ENCODE measurements around the gene CXCL17. TPM values are rescaled to one million over a fixed set of nuclear protein-coding genes. Genes with fewer than 3 reads are reported as not detected.

The CXCL17 gene
- total and polyA plus RNA-seq, 8 donors: 8.5 to 257 (median 15.2) TPM

DNA sequence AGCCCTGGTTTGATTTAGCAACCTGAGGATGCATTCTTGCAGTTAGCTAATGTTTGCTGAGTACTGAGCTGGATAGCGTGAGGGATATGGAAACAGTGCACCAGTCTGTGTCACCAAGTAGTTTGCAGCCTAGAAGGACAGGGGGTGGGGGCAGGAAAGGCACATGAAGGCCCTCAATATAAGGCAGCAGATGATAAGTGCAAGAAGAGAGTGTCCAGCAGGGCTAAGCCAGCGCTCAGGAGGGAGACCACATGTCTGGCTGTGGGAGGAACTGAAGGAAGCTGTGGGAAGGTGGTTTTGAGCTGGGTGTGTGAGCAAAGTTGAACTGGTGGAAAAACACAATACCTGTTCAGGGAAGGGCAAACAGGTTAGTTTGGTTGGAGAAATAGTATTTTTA lies 1.7 kb downstream of the CXCL17 start:
- Histone ChIP-seq H3K4me1 (peaks cover 2 to 26% of the 10 kb centered on the region in 2 donors), H3K27me3 (no peaks in the 10 kb centered on the region), H3K27ac (peak overlapping the region; percentile 65 to 82), H3K36me3 (no peaks in the 10 kb centered on the region), H3K9me3 (no peaks in the 10 kb centered on the region), H3K4me3 (peak overlapping the region in 1 of 2 donors; percentile 36)
- intact Hi-C loops (cut with DNase I): no loop called here
- TF ChIP-seq, protein P1, sequence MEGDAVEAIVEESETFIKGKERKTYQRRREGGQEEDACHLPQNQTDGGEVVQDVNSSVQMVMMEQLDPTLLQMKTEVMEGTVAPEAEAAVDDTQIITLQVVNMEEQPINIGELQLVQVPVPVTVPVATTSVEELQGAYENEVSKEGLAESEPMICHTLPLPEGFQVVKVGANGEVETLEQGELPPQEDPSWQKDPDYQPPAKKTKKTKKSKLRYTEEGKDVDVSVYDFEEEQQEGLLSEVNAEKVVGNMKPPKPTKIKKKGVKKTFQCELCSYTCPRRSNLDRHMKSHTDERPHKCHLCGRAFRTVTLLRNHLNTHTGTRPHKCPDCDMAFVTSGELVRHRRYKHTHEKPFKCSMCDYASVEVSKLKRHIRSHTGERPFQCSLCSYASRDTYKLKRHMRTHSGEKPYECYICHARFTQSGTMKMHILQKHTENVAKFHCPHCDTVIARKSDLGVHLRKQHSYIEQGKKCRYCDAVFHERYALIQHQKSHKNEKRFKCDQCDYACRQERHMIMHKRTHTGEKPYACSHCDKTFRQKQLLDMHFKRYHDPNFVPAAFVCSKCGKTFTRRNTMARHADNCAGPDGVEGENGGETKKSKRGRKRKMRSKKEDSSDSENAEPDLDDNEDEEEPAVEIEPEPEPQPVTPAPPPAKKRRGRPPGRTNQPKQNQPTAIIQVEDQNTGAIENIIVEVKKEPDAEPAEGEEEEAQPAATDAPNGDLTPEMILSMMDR (IDR thresholded peaks at IDR 0.05): no peak
- ATAC-seq: peak; percentile 47
- peak in 1 of 4 donors; percentile 47 for DNase-seq

DNA sequence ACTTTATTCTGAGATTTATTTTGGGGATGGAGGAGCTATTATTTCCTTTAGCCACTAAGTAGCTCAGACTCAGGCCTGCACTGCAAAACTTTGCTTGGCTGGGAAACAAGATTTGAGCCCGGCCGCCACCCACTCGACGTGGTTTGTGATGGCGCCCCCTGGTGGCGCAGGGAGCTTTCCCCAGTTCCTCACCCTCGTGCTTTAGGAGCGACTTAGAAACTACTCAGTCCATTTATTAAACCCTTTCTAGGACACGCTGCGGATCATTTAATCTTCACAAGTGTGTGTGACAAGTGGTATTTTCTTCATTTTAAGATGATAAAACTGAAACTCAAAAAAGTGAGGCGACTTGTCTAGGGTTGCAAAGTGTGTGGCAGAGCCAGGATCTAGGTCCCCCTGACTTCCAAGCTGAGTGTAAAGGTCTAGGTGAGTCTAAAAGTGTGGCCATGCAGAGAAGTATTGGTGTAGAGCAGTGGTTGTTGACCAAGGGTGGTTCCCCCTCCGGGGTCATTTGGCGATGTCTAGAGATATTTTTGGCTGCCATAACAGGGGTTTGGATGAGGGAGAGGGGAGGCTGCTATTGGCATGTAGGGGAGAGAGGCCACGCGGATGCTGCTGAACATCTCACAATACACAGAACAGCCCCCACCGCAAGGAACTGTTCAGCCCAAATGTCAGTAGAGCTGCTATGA lies 2.2 kb downstream of the CXCL17 start:
- ATAC-seq: peak; percentile 54
- Histone ChIP-seq H3K4me3 (peak overlapping the region in 1 of 2 donors; percentile 36), H3K27ac (peak overlapping the region; percentile 65 to 82), H3K9me3 (no peaks in the 10 kb centered on the region), H3K4me1 (peaks cover 2 to 26% of the 10 kb centered on the region in 2 donors), H3K36me3 (no peaks in the 10 kb centered on the region), H3K27me3 (no peaks in the 10 kb centered on the region)
- DNase-seq: peak; percentile 38 to 95 (median 75)
- intact Hi-C loops (cut with DNase I): no loop called here
- TF ChIP-seq, protein P1 (IDR thresholded peaks at IDR 0.05): peak; percentile 84 to 96

DNA sequence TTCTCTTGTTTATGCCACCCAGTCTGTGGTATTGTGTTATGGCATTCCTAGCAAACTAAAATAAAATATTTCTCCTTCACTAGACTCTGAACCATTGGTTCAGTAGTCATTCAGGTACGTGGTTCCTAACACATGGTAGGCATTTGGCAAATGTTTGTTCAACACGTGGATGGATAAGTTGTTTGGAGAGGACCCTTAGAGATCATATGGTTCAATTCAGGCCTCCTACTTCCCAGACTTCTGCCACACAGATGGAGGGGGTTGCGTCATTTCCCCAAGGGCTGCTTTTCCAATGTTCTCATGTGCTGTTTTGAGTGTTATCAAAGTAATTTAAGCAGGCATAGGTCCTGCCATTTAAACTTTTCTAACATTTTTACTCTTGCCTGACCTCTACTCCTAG lies 6.7 kb downstream of the CXCL17 start:
- peak; percentile 37 for ATAC-seq
- peak in 1 of 4 donors; percentile 66 for DNase-seq
- no peak overlapping the region for H3K4me3 ChIP-seq
- peaks cover 2 to 17% of the 10 kb centered on the region in 2 donors for H3K4me1 ChIP-seq
- TF ChIP-seq, protein P1 (IDR thresholded peaks at IDR 0.05): no peak
- no peaks in the 10 kb centered on the region for H3K9me3 ChIP-seq
- no peaks in the 10 kb centered on the region for H3K27me3 ChIP-seq
- H3K36me3 ChIP-seq: no peaks in the 10 kb centered on the region
- peak overlapping the region; percentile 10 to 47 for H3K27ac ChIP-seq
- intact Hi-C loops (cut with DNase I): no loop called here

- H3K36me3 ChIP-seq: no peaks in the 10 kb centered on the region
- DNase-seq (no peak), ATAC-seq (no peak)
- no peaks in the 10 kb centered on the region for H3K9me3 ChIP-seq
- no peak overlapping the region for H3K4me3 ChIP-seq
- TF ChIP-seq, protein P1 (IDR thresholded peaks at IDR 0.05): no peak
- H3K27ac ChIP-seq: peak overlapping the region; percentile 10 to 47
- intact Hi-C loops (cut with DNase I): no loop called here
- peaks cover 2 to 10% of the 10 kb centered on the region in 2 donors for H3K4me1 ChIP-seq
- no peaks in the 10 kb centered on the region for H3K27me3 ChIP-seq
These were observed 7.4 kb downstream of the CXCL17 start for GRCh38 chr19:42435316-42435715.

DNA sequence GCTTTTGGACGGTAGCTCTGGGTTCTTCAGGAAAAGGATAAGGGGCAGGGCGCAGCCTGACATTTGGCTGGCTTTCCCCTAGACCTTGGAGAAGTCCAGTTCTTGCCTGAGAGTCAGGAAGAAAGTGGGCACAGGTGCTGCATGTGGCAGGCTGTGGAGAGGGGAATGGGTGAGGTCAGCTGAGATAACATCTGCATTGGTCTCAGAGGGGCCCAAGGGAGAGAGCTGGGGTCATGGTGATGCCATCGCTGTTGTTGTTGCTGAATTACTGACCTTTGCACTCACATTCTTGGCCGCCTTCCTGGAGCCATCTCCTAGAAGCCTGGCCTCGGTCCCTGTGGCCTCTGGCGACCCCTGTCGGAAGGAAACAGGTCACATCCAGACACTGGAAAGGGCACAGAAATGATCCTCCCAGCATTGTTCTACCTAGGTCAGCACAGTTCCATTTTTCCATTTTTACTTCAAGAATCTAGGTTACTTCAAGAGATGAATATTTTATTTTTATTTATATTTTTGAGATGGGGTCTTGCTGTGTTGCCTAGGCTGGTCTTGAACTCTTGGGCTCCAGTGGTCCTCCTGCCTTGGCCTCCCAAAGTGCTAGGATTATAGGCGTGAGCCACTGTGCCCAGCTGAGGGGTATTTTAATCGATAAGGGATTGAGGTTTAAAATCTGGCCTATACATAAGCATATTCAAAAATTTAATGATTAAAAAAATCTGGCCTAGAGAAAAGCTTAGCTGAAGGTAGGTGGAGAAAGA lies 9.1 kb downstream of the CXCL17 start:
- H3K36me3 ChIP-seq: no peaks in the 10 kb centered on the region
- no peaks in the 10 kb centered on the region for H3K9me3 ChIP-seq
- no peaks in the 10 kb centered on the region for H3K27me3 ChIP-seq
- peaks cover 2 to 6% of the 10 kb centered on the region in 2 donors for H3K4me1 ChIP-seq
- intact Hi-C loops (cut with DNase I): no loop called here
- peak overlapping the region; percentile 2 to 51 for H3K27ac ChIP-seq
- ATAC-seq: peak; percentile 64
- TF ChIP-seq, protein P1 (IDR thresholded peaks at IDR 0.05): peak; percentile 50 to 71
- DNase-seq: peak in 3 of 4 donors; percentile 54 to 82 (median 72)
- H3K4me3 ChIP-seq: no peak overlapping the region
